Lower leg skin (tissue), 4 donors: ENCODE data around the gene CHST8. TPM values are rescaled to one million over a fixed set of nuclear protein-coding genes. Genes with fewer than 3 reads are reported as not detected.

Experiments
- DNase-seq, 2 donors: peaks; one replicate each; pipeline ENCODE4 v3.0.0-alpha.2; 2019; ENCODE audit warnings: low spot score in 2 of 2
- H3K4me3 ChIP-seq: fragments of 200-600 bp; sonication (generic); 2 replicates; pipeline ENCODE4 v1.5.1; 2017; ENCODE audit warnings: mild to moderate bottlenecking, low read depth; ENCODE audit not compliant: poor library complexity, severe bottlenecking
- POLR2A ChIP-seq, 2 donors: fragments of 450-650 bp; IDR thresholded peaks; one replicate each; pipeline ENCODE4 v1.6.1; 2016 to 2017; ENCODE audit warnings: antibody characterized with exemption in 2 of 2, mild to moderate bottlenecking in 1 of 2, moderate library complexity in 1 of 2
- WGBS, 2 donors: methylation state at CpG; one replicate each; pipeline ENCODE4 v1.1.5; 2018; 5-methylcytosine and 5-hydroxymethylcytosine counted together
- intact Hi-C: fragments of 100-400 bp; cut with DNase I; formaldehyde crosslinking; loops from one replicate; pipeline ENCODE4 v1.15.0; 2023; ENCODE audit warnings: low total_unique reads
- total RNA-seq, 4 donors: library from RNA; depleted of rRNA; stranded (reverse); fragments of >200 nt; gene quantifications; one replicate each; pipeline ENCODE4 v1.1.0, GENCODE V29; 2016
- TF ChIP-seq, protein P1 (sequence below), 3 donors: fragments of 450-650 bp; IDR thresholded peaks; one replicate each; pipeline ENCODE4 v1.5.1; 2016; ENCODE audit warnings: antibody characterized with exemption in 3 of 3, mild to moderate bottlenecking in 3 of 3, moderate library complexity in 2 of 3

The CHST8 gene
- total RNA-seq, 4 donors from 2014 or later, result 0.19 to 1.6 (median 0.37) TPM; not detected in 1

DNA sequence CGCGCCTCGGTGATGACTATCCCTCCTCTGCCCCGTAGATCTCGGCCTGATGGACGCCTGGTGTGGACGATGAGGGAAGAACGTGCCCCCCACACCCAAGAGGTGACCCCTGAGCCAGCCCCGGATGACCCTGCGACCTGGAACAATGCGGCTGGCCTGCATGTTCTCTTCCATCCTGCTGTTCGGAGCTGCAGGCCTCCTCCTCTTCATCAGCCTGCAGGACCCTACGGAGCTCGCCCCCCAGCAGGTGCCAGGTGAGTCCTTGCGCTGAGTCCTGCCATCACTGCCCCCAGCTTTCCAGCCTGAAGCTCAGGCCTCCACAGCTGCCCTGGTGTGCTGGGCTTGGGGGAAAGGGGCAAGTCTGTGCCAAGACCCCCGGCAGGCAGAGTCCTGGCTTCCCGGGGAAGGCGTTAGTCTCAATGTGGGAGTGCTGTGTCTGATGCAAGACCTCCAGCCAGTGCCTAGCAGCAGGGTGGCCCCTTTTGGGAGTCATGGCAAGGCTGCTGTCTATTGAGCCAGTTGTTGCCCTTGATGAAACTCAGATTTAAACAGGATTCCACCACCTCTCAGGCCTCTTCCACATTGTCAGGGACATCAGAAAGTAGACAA is 67.5 kb downstream of the CHST8 start:
- H3K4me3 ChIP-seq, result no peak overlapping the region
- DNase-seq, result peak in 1 of 2 donors; percentile 77
- 88 to 91% methylated on average over 18 of the region's 18 CpGs for WGBS, 2 donors
- intact Hi-C loops, result no loop called here
- TF ChIP-seq, protein P1, sequence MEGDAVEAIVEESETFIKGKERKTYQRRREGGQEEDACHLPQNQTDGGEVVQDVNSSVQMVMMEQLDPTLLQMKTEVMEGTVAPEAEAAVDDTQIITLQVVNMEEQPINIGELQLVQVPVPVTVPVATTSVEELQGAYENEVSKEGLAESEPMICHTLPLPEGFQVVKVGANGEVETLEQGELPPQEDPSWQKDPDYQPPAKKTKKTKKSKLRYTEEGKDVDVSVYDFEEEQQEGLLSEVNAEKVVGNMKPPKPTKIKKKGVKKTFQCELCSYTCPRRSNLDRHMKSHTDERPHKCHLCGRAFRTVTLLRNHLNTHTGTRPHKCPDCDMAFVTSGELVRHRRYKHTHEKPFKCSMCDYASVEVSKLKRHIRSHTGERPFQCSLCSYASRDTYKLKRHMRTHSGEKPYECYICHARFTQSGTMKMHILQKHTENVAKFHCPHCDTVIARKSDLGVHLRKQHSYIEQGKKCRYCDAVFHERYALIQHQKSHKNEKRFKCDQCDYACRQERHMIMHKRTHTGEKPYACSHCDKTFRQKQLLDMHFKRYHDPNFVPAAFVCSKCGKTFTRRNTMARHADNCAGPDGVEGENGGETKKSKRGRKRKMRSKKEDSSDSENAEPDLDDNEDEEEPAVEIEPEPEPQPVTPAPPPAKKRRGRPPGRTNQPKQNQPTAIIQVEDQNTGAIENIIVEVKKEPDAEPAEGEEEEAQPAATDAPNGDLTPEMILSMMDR (IDR thresholded peaks at IDR 0.05), result no peak
- TF ChIP-seq POLR2A (IDR thresholded peaks at IDR 0.05), result no peak

DNA sequence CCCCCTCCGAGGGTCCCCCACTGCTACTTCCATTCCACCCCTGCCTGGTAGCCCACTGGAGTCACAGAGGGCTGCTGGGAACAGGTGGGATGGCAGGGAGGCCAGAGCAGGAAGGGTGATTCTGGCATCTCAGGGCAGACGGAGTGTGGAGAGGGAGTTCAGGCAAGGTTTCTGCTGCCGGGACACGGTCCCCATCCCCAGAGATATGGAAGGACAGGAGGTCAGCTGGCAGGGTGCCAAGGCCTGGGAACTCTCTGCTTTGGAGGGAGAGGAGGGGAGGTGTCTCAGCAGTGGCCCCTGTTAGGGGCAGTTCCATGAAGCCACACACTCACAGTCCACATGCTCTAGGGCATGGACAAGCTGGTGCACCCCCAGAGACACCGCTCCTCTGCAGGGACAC is 68.1 kb downstream of the CHST8 start:
- DNase-seq, result peak in 1 of 2 donors; percentile 76
- no peak overlapping the region for H3K4me3 ChIP-seq
- TF ChIP-seq, protein P1 (IDR thresholded peaks at IDR 0.05), result no peak
- TF ChIP-seq POLR2A (IDR thresholded peaks at IDR 0.05), result no peak
- WGBS, 2 donors, result 64 to 72% methylated on average over 5 of the region's 5 CpGs
- intact Hi-C loops, result no loop called here

DNA sequence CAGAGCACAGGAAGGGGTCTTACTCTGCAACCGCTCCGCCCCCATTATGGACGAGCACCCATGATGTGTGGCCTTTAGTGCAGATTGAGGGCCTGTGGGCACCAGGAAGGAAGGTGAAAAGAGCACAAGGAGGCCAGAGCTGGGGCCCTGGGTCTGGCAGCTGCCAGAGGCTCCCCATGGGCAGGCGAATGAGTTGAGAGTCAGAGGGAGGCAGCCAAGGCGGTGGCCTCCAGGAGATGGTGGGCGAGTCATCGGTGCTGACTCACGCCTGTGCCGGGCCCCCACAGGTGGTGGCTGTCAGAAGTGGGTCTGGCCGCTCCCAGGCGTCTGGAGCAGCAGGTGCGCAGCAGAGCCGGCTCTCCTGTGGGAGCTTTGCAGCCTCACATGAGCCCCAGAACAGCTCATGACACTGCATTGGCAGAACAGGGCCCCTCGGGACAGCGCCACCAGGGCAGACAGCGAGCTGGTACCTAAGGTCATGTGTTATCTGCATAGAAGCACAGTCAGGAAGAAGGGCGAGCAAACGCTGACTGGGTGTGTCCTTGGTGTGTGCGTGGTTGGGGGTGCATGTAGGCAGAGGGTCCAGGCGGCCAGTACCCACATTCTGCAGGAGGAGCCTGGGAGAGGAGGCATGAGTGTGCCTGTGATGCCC is 68.8 kb downstream of the CHST8 start:
- intact Hi-C loops, result no loop called here
- WGBS, 2 donors, result 82 to 87% methylated on average over 11 to 20 of the region's 20 CpGs
- no peak overlapping the region for H3K4me3 ChIP-seq
- TF ChIP-seq, protein P1 (IDR thresholded peaks at IDR 0.05), result no peak
- TF ChIP-seq POLR2A (IDR thresholded peaks at IDR 0.05), result no peak
- DNase-seq, result peak in 1 of 2 donors; percentile 78

DNA sequence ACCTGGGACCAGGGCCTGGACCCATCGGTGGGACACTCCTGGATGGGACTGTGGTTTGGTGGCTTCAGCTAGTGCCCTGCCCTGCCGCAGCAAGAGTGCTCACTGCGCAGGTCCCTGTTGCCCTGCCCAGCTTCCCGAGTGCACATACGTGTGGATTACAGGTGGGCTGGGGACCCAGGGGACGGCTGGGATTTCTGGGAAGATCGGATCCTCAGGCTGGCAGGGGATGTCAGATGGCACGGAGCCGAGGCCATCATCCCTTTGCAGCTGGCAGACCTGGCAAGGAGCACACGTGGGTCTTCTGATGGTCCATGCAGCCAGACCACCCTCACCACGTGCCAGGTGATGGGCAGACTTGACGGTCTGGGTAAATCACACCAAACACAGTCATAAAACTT is 69.3 kb downstream of the CHST8 start:
- intact Hi-C loops, result no loop called here

DNA sequence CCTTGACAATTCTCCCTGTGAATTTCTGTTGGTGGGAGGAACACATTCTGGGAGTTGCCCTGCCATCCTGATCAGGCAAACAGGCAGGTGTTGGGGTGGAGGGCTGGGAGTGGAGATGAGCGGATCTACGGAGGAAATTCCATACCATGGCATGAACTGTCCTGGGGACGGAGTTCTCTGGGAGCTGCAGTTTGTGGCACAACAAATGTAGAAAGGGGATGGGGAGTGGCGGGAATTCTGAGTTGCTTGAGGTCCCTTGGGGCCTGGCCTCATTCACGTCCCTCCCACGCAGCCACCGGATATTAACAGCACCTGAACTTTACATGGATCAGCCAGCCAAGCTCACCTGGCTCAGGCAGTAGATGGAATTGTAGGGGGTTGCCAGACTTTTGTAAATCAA is 70.0 kb downstream of the CHST8 start:
- intact Hi-C loops, result no loop called here
- WGBS, 2 donors, result 66 to 69% methylated on average over 7 of the region's 7 CpGs
- H3K4me3 ChIP-seq, result no peak overlapping the region
- no peak for TF ChIP-seq POLR2A (IDR thresholded peaks at IDR 0.05)
- TF ChIP-seq, protein P1 (IDR thresholded peaks at IDR 0.05), result no peak
- DNase-seq, result peak in 1 of 2 donors; percentile 71

More for the DNA sequence above, 69.3 kb downstream of the CHST8 start:
- TF ChIP-seq, protein P1 (IDR thresholded peaks at IDR 0.05), result no peak
- no peak for TF ChIP-seq POLR2A (IDR thresholded peaks at IDR 0.05)
- WGBS, 2 donors, result 81 to 88% methylated on average over 10 to 12 of the region's 12 CpGs
- no peak for DNase-seq
- no peak overlapping the region for H3K4me3 ChIP-seq
